Gastroesophageal sphincter (tissue), 4 donors: ENCODE measurements around the gene NXF3. TPM values are rescaled to one million over a fixed set of nuclear protein-coding genes. Genes with fewer than 3 reads are reported as not detected.
A peak's percentile ranks its signal among the peaks of the same experiment; 100 is the strongest.

Experiments used
- ATAC-seq: fragments of 150-250 bp; one replicate; pipeline ENCODE4 v1.9.1; 2016; ENCODE audit warnings: mild to moderate bottlenecking, moderate library complexity
- H3K27ac ChIP-seq, 4 donors: fragments of 200-600 bp; sonication (generic) in 3 of 4; 1 replicate in 3 of 4; 2 replicates in 1 of 4; pipeline ENCODE4 v1.5.1; 2016 to 2019
- H3K27me3 ChIP-seq: fragments of 200-600 bp; sonication (generic); one replicate; pipeline ENCODE4 v1.5.1; 2019
- H3K36me3 ChIP-seq, 2 donors: fragments of 200-600 bp; sonication (generic); one replicate each; pipeline ENCODE4 v1.5.1; 2019; ENCODE audit warnings: control low read depth in 1 of 2
- H3K4me1 ChIP-seq, 3 donors: fragments of 200-600 bp; sonication (generic); 1 replicate in 2 of 3; 2 replicates in 1 of 3; pipeline ENCODE4 v1.5.1; 2016 to 2019; ENCODE audit warnings: control low read depth in 2 of 3
- H3K4me3 ChIP-seq, 2 donors: fragments of 200-600 bp; sonication (generic); one replicate each; pipeline ENCODE4 v1.5.1; 2019; ENCODE audit warnings: mild to moderate bottlenecking in 1 of 2, moderate library complexity in 1 of 2
- H3K9me3 ChIP-seq, 3 donors: fragments of 200-600 bp; sonication (generic); one replicate each; pipeline ENCODE4 v1.5.1; 2017 to 2019; ENCODE audit warnings: control low read depth in 2 of 3
- EP300 ChIP-seq: sonication (generic); formaldehyde crosslinking; IDR thresholded peaks from one replicate; pipeline ENCODE4 v1.6.1; 2017; ENCODE audit warnings: antibody characterized with exemption, mild to moderate bottlenecking
- POLR2A ChIP-seq, 2 donors: fragments of 450-650 bp; IDR thresholded peaks; one replicate each; pipeline ENCODE4 v1.6.1; 2017; ENCODE audit warnings: antibody characterized with exemption in 2 of 2, mild to moderate bottlenecking in 2 of 2, moderate library complexity in 1 of 2
- POLR2AphosphoS5 ChIP-seq: sonication (generic); formaldehyde crosslinking; IDR thresholded peaks from one replicate; pipeline ENCODE4 v1.6.1; 2017; ENCODE audit warnings: antibody characterized with exemption
- WGBS, 2 donors: methylation state at CpG; one replicate each; pipeline ENCODE4 v1.1.5; 2018; ENCODE audit warnings: low coverage in 1 of 2; 5-methylcytosine and 5-hydroxymethylcytosine counted together
- total RNA-seq, 4 donors: library from RNA; depleted of rRNA; stranded (reverse); fragments of >200 nt; gene quantifications; one replicate each; pipeline ENCODE4 v1.1.0, GENCODE V29; 2016
- TF ChIP-seq, protein P1 (sequence below), 4 experiments: fragments of 200-600 bp in 2 of 4; fragments of 450-650 bp in 2 of 4; sonication (generic) in 1 of 4; IDR thresholded peaks; one replicate each; pipeline ENCODE4 v1.5.1; 2017 to 2019; ENCODE audit warnings: antibody characterized with exemption in 4 of 4, mild to moderate bottlenecking in 2 of 4, moderate library complexity in 2 of 4

NXF3 gene
- total RNA-seq, 4 donors from 2014 or later: 0.31 to 0.87 TPM; not detected in 2

DNA sequence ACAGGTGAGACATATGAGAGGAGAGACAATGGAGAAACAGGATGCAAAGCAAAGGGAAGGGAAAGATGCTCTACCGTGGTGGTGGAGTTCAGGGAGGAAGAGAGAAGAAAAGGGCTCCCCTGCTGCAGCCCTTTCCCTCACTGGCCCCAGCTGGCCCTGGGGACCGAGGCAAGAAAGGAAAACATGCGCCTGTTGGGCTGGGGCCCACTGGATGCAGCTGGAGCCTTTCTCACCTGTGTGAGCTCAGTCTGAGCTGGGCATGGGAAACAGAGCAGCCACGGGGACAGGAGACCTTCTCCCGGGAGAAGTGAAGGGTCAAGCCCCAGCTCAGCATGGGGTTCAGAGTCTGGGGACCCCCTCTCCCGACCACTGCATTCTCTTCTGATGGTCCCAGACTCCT lies 11.9 kb downstream of the NXF3 start:
- 70 to 83% methylated on average over 1 to 2 of the region's 6 CpGs for WGBS, 2 donors
- Histone ChIP-seq H3K36me3 (no peaks in the 10 kb centered on the region), H3K4me3 (no peak overlapping the region), H3K9me3 (no peaks in the 10 kb centered on the region), H3K4me1 (no peaks in the 10 kb centered on the region), H3K27ac (no peak overlapping the region), H3K27me3 (no peaks in the 10 kb centered on the region)
- TF ChIP-seq, protein P1, sequence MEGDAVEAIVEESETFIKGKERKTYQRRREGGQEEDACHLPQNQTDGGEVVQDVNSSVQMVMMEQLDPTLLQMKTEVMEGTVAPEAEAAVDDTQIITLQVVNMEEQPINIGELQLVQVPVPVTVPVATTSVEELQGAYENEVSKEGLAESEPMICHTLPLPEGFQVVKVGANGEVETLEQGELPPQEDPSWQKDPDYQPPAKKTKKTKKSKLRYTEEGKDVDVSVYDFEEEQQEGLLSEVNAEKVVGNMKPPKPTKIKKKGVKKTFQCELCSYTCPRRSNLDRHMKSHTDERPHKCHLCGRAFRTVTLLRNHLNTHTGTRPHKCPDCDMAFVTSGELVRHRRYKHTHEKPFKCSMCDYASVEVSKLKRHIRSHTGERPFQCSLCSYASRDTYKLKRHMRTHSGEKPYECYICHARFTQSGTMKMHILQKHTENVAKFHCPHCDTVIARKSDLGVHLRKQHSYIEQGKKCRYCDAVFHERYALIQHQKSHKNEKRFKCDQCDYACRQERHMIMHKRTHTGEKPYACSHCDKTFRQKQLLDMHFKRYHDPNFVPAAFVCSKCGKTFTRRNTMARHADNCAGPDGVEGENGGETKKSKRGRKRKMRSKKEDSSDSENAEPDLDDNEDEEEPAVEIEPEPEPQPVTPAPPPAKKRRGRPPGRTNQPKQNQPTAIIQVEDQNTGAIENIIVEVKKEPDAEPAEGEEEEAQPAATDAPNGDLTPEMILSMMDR (IDR thresholded peaks at IDR 0.05): no peak
- no peak for TF ChIP-seq POLR2A (IDR thresholded peaks at IDR 0.05)
- no peak for TF ChIP-seq EP300
- ATAC-seq: no peak

GRCh38 chrX:103073467-103073866 lies 19.5 kb downstream of the NXF3 start:
- no peak for TF ChIP-seq POLR2A (IDR thresholded peaks at IDR 0.05)
- TF ChIP-seq POLR2AphosphoS5: no peak
- TF ChIP-seq, protein P1 (IDR thresholded peaks at IDR 0.05): no peak
- no peak for TF ChIP-seq EP300
- Histone ChIP-seq H3K4me1 (no peaks in the 10 kb centered on the region), H3K9me3 (no peaks in the 10 kb centered on the region), H3K27ac (no peak overlapping the region), H3K27me3 (no peaks in the 10 kb centered on the region), H3K4me3 (no peak overlapping the region), H3K36me3 (no peaks in the 10 kb centered on the region)
- 46 to 57% methylated on average over 4 of the region's 5 CpGs for WGBS, 2 donors
- ATAC-seq: no peak

- Histone ChIP-seq H3K27me3 (no peaks in the 10 kb centered on the region), H3K4me1 (peaks cover 0 to 8% (median 0%) of the 10 kb centered on the region in 3 donors), H3K27ac (no peak overlapping the region), H3K9me3 (no peaks in the 10 kb centered on the region), H3K4me3 (no peak overlapping the region), H3K36me3 (no peaks in the 10 kb centered on the region)
- WGBS, 2 donors: 70% methylated on average over 1 of the region's 1 CpG
- no peak for ATAC-seq
- no peak for TF ChIP-seq POLR2A (IDR thresholded peaks at IDR 0.05)
- TF ChIP-seq EP300: no peak
- TF ChIP-seq, protein P1 (IDR thresholded peaks at IDR 0.05): no peak
- TF ChIP-seq POLR2AphosphoS5: no peak
Observed at GRCh38 chrX:103066606-103067005, 26.3 kb downstream of the NXF3 start.

GRCh38 chrX:103063918-103064434 lies 29.0 kb downstream of the NXF3 start, which contains the start of gene BEX1:
Gene BEX1, minus strand, starts transcription at chrX:103064171. Its CDS starts 897 bp downstream, at chrX:103063274.
- Histone ChIP-seq H3K27ac (no peak within 1 kb of the TSS), H3K36me3 (no peaks in the 10 kb centered on the region), H3K4me3 (peak within 1 kb of the TSS; percentile 12 to 48), H3K27me3 (no peaks in the 10 kb centered on the region), H3K4me1 (peaks cover 0 to 8% (median 0%) of the 10 kb centered on the region in 3 donors), H3K9me3 (no peaks in the 10 kb centered on the region)
- peak; percentile 51 for ATAC-seq
- WGBS, 2 donors: 0% methylated on average over 1 of the region's 39 CpGs; no CpG with 5 or more reads in 1 of the 2 donors
- TF ChIP-seq, protein P1 (IDR thresholded peaks at IDR 0.05): no peak
- TF ChIP-seq POLR2A (IDR thresholded peaks at IDR 0.05) (no peak), EP300 (no peak), POLR2AphosphoS5 (no peak)

- no peaks in the 10 kb centered on the region for H3K9me3 ChIP-seq
- peak overlapping the region; percentile 12 to 48 for H3K4me3 ChIP-seq
- peaks cover 0 to 8% (median 0%) of the 10 kb centered on the region in 3 donors for H3K4me1 ChIP-seq
- H3K27me3 ChIP-seq: no peaks in the 10 kb centered on the region
- no peak overlapping the region for H3K27ac ChIP-seq
- TF ChIP-seq EP300 (no peak), POLR2AphosphoS5 (no peak), POLR2A (IDR thresholded peaks at IDR 0.05) (no peak)
- TF ChIP-seq, protein P1 (IDR thresholded peaks at IDR 0.05): no peak
- 2 to 3% methylated on average over 8 to 9 of the region's 34 CpGs for WGBS, 2 donors
- H3K36me3 ChIP-seq: no peaks in the 10 kb centered on the region
- ATAC-seq: no peak
Observed at GRCh38 chrX:103063191-103063845, 29.6 kb downstream of the NXF3 start.
